Activated CD4-positive, alpha-beta T cell treated with anti-CD3 and anti-CD28 coated beads, Interleukin-2, Interleukin-4, amounts not matched to agents 100 ng/mL and 50 ng/mL, durations not matched to agents 16 hours and 8 hours (primary cell): ENCODE results near the gene LRMDA.

Source experiments
- DNase-seq: peaks from one replicate; pipeline ENCODE4 v3.0.0-alpha.2; 2020; ENCODE audit warnings: low spot score

Gene LRMDA

GRCh38 chr10:76398043-76398710 lies 966.8 kb downstream of the LRMDA start:
- no peak for DNase-seq

GRCh38 chr10:76399226-76399625 lies 967.8 kb downstream of the LRMDA start:
- no peak for DNase-seq

- DNase-seq, result no peak
These were observed 969.6 kb downstream of the LRMDA start for GRCh38 chr10:76401006-76401405.

GRCh38 chr10:76403912-76404311 lies 972.5 kb downstream of the LRMDA start:
- DNase-seq, result no peak

- no peak for DNase-seq
These were observed 973.1 kb downstream of the LRMDA start for GRCh38 chr10:76404531-76404930.

- DNase-seq, result no peak
These were observed 974.5 kb downstream of the LRMDA start for GRCh38 chr10:76405922-76406321.

GRCh38 chr10:76408646-76409045 lies 977.2 kb downstream of the LRMDA start:
- no peak for DNase-seq

- no peak for DNase-seq
These were observed 980.5 kb downstream of the LRMDA start for GRCh38 chr10:76411729-76412435.

GRCh38 chr10:76415554-76415953 lies 984.1 kb downstream of the LRMDA start:
- no peak for DNase-seq

- no peak for DNase-seq
These were observed 985.2 kb downstream of the LRMDA start for GRCh38 chr10:76416642-76417041.

GRCh38 chr10:76420725-76421124 lies 989.3 kb downstream of the LRMDA start:
- no peak for DNase-seq

- no peak for DNase-seq
These were observed 991.3 kb downstream of the LRMDA start for GRCh38 chr10:76422769-76423168.

GRCh38 chr10:76428551-76429367 lies 997.3 kb downstream of the LRMDA start:
- no peak for DNase-seq

- DNase-seq, result no peak
These were observed 998.1 kb downstream of the LRMDA start for GRCh38 chr10:76429368-76430060.

- no peak for DNase-seq
These were observed 998.7 kb downstream of the LRMDA start for GRCh38 chr10:76430061-76430645.

- no peak for DNase-seq
These were observed 1000.9 kb downstream of the LRMDA start for GRCh38 chr10:76432016-76433012.

GRCh38 chr10:76433161-76434005 lies 1002.0 kb downstream of the LRMDA start:
- DNase-seq, result no peak

- DNase-seq, result no peak
These were observed 1003.7 kb downstream of the LRMDA start for GRCh38 chr10:76435157-76435556.

- no peak for DNase-seq
These were observed 1005.0 kb downstream of the LRMDA start for GRCh38 chr10:76436401-76436811.

GRCh38 chr10:76436981-76437380 lies 1005.6 kb downstream of the LRMDA start:
- no peak for DNase-seq
